Skeletal muscle satellite cell (primary cell): Measurements from ENCODE around the gene SMIM30.

ENCODE experiments used
- H3K27me3 ChIP-seq: 2 replicates; pipeline ENCODE4 v1.7.0; 2013; ENCODE audit warnings: low read length; ENCODE audit not compliant: control insufficient read depth, insufficient read depth
- H3K36me3 ChIP-seq: 2 replicates; pipeline ENCODE4 v1.7.0; 2013; ENCODE audit warnings: mild to moderate bottlenecking, control low read depth, low read length; ENCODE audit not compliant: insufficient read depth
- H3K4me1 ChIP-seq: 2 replicates; pipeline ENCODE4 v1.7.0; 2013; ENCODE audit warnings: low read length; ENCODE audit not compliant: control insufficient read depth, insufficient read depth
- H3K4me2 ChIP-seq: 2 replicates; pipeline ENCODE4 v1.7.0; 2013; ENCODE audit warnings: mild to moderate bottlenecking, low read length
- H3K4me3 ChIP-seq: 2 replicates; pipeline ENCODE4 v1.7.0; 2013; ENCODE audit warnings: low read length
- H3K9ac ChIP-seq: 2 replicates; pipeline ENCODE4 v1.7.0; 2013; ENCODE audit warnings: mild to moderate bottlenecking, low read depth, low read length, moderate library complexity
- H3K9me3 ChIP-seq: replicated peaks from 2 replicates; pipeline ENCODE4 v1.7.0; 2013; ENCODE audit warnings: mild to moderate bottlenecking, control low read depth, low read length

The SMIM30 gene

DNA sequence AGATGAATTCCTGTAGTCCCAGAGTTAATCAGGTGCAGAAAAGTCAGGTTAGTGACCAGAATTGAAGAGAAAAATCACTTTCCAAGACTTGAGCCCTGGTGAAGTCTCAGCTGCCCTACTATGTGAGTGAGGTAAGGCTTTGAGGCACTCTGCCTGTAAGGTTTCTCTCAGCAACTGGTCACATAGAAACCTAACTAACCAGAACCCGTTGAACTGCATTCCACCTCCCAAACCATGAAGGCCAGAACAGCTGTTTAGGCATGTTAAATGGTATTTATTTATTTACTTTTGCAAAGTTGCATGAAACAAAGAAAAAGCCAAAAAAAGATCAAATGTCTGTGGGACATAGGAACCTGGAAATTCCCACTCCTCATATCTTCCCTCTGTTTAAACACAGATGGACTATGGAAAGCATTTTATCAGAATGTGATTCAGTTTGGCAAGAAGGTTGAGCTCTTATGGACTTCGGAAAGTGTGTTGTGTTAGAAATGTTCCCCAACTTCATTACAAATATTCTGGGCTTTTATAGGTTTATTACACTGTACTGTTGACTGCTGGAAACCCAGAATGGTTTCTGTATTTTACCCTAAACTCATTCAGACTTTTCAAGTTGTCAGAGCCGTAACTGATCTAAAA lies 19.0 kb downstream of the SMIM30 start:
- Histone ChIP-seq H3K4me2 (peak overlapping the region; percentile 41), H3K9ac (peak overlapping the region; percentile 3), H3K4me3 (no peak overlapping the region)

DNA sequence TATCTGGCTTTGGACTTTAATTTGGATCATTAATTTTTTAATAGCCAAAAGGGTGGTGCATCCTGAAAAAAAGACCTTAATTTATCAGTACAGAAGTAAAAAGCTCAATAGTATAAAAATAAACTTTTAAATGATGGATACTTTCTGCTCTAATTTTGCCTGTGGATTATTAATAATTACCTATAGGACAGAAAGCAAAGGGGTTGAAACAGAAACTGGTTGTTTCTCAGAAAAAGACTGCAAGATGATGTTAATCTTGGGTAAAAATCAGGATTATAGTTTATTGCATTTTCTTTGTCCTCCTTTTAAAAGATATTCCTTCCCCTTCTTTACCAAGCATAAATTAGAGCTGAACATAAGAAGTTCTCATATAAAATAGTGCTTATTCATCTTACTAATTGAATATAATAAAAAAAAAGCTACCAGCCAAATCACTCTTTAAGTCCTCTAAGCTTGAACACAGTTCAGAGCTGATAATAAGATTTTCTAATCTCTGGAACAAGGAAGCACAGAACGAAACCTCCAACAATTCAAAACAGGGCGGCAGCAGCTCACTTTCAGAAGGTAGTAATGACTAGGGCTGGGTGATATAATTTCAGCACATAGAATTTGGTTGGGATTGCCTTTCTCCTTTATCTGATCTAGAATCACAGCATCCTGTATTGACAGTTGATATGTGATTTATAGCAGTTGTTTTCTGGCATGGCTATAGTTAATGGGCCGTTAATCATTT lies 23.7 kb downstream of the SMIM30 start:
- Histone ChIP-seq H3K4me1 (no peaks in the 10 kb centered on the region), H3K4me3 (no peak overlapping the region), H3K9me3 (no peaks in the 10 kb centered on the region), H3K9ac (no peak overlapping the region), H3K36me3 (no peaks in the 10 kb centered on the region), H3K4me2 (no peak overlapping the region), H3K27me3 (no peaks in the 10 kb centered on the region)

More for the DNA sequence above, 19.0 kb downstream of the SMIM30 start:
- Histone ChIP-seq H3K9me3 (no peaks in the 10 kb centered on the region), H3K27me3 (no peaks in the 10 kb centered on the region), H3K4me1 (no peaks in the 10 kb centered on the region), H3K36me3 (no peaks in the 10 kb centered on the region)

- Histone ChIP-seq H3K9me3 (no peaks in the 10 kb centered on the region), H3K4me2 (no peak overlapping the region), H3K4me3 (no peak overlapping the region), H3K27me3 (no peaks in the 10 kb centered on the region), H3K9ac (no peak overlapping the region), H3K36me3 (no peaks in the 10 kb centered on the region), H3K4me1 (no peaks in the 10 kb centered on the region)
Measured at GRCh38 chr7:113093561-113093960, 24.8 kb downstream of the SMIM30 start.

- no peak overlapping the region for H3K9ac ChIP-seq
- no peaks in the 10 kb centered on the region for H3K9me3 ChIP-seq
- H3K4me1 ChIP-seq: peaks cover 7% of the 10 kb centered on the region
- no peaks in the 10 kb centered on the region for H3K27me3 ChIP-seq
- H3K36me3 ChIP-seq: no peaks in the 10 kb centered on the region
- H3K4me3 ChIP-seq: no peak overlapping the region
- no peak overlapping the region for H3K4me2 ChIP-seq
Measured at GRCh38 chr7:113092762-113093161, 25.6 kb downstream of the SMIM30 start.

- no peaks in the 10 kb centered on the region for H3K36me3 ChIP-seq
- H3K4me3 ChIP-seq: peak overlapping the region; percentile 72
- no peaks in the 10 kb centered on the region for H3K9me3 ChIP-seq
- peaks cover 19% of the 10 kb centered on the region for H3K4me1 ChIP-seq
- peak overlapping the region; percentile 91 for H3K9ac ChIP-seq
- peak overlapping the region; percentile 93 for H3K4me2 ChIP-seq
- no peaks in the 10 kb centered on the region for H3K27me3 ChIP-seq
Measured at GRCh38 chr7:113087071-113087998, 31.0 kb downstream of the SMIM30 start.

- H3K9ac ChIP-seq: peak within 1 kb of the TSS; percentile 91
- H3K4me3 ChIP-seq: peak within 1 kb of the TSS; percentile 72
- peak within 1 kb of the TSS; percentile 93 for H3K4me2 ChIP-seq
- H3K27me3 ChIP-seq: no peaks in the 10 kb centered on the region
- no peaks in the 10 kb centered on the region for H3K36me3 ChIP-seq
- H3K9me3 ChIP-seq: no peaks in the 10 kb centered on the region
- peaks cover 19% of the 10 kb centered on the region for H3K4me1 ChIP-seq
Measured at GRCh38 chr7:113086431-113086888, 31.9 kb downstream of the SMIM30 start, which contains the start of gene GPR85. GPR85 (minus strand) TSS chr7:113086827; CDS start chr7:113084721, 2,106 bp downstream.

GRCh38 chr7:113085781-113086390 lies 32.5 kb downstream of the SMIM30 start:
- Histone ChIP-seq H3K4me1 (peaks cover 19% of the 10 kb centered on the region), H3K4me3 (peak overlapping the region; percentile 72), H3K9me3 (no peaks in the 10 kb centered on the region), H3K27me3 (no peaks in the 10 kb centered on the region), H3K4me2 (peak overlapping the region; percentile 93), H3K36me3 (no peaks in the 10 kb centered on the region), H3K9ac (peak overlapping the region; percentile 91)

DNA sequence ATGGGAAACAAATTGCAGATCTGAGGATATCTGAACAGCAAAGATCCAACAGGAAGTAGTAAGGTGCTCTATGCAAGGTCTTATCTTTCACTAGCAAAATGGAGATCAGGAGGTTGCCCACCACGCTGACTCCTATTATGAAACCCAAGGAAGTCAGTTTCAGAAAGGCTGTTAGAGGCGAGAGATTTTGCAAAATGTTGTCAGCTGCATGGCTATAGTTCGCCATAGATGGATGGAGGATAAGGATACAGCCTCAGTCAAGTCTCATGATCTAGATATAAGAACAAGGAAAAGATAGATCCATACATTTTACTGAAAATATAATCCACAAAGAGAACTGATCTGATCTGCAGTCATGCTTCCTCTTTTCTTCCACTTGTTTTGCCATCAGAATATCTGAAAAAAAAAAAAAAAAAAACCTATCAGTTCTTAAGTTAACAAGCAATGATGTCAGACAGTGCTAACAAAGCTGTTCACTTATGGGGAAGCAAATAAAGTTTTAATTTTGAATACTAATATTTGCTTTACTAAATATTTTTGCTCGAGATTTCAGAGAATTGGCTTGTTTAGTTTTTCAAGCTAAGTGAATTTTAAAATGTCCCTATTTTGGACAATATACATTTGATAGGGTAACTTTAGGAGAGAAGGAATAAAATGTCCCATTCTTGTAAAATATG lies 33.7 kb downstream of the SMIM30 start:
- H3K9me3 ChIP-seq: no peaks in the 10 kb centered on the region
- H3K27me3 ChIP-seq: no peaks in the 10 kb centered on the region
- H3K4me1 ChIP-seq: peaks cover 19% of the 10 kb centered on the region
- no peak overlapping the region for H3K4me2 ChIP-seq
- H3K4me3 ChIP-seq: no peak overlapping the region
- no peaks in the 10 kb centered on the region for H3K36me3 ChIP-seq
- H3K9ac ChIP-seq: no peak overlapping the region

DNA sequence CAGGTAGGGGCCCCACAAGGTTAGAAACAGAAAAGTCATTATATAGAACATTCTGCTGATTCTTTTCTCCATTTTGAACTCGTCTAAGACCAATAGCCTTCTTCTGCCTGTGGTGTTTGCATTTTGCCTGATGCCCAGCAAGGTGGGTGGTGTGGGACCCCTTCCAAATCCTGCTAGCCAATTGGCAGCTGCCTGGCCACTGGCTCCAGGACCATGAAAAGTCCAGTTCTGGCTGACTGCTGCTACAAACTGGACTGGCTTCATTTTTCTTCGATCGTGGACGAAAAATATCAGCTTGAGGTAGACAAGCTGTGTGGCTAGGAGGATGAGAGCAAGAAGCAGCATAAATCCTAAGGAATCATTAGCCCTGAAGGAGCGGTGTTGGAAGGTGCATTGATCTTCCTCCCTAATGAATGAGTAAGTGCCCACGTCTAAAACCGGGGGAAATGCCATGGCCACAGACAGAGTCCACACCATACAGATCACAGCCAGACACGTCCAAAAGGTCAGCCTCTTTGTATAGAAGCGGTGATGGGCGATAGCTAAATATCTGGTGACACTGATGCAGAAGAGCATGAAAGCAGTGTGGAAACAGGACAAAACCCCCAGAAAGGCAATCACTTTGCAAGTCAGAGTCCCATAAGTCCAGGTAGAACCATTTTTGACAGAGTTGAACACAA lies 34.4 kb downstream of the SMIM30 start:
- H3K36me3 ChIP-seq: no peaks in the 10 kb centered on the region

DNA sequence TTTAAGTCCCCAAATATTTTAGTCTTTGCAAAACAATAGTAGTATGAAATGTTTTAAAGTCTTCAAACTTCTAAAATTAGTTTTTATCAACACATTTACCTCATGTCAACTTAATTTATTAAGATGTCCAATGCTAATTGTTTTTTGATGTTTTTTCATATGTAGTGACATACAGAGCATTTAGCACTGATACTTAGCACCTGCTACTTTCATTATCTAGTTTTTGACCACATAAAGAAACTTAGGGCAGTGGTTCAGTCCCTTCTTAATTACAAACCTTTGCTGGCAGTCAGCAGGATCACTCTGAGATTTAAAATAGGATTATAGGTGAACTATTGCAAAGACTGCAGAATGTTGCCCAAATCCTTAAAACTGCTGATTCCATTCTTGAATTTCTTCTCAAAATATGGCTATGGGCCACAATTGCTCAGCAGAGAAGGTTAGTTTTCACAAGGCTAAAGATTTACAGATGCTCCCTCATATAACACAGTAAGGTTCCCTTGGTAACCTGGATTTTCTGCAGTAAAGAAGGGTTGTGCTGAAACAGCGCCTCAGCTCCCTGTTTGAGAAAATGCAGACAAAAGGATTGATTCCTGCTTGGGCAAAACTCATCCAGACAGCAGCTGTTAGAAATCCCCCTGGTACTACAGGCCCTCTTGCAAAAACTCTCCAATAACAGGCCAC lies 35.1 kb downstream of the SMIM30 start:
- no peaks in the 10 kb centered on the region for H3K36me3 ChIP-seq
- H3K9ac ChIP-seq: no peak overlapping the region
- no peaks in the 10 kb centered on the region for H3K27me3 ChIP-seq
- H3K4me3 ChIP-seq: no peak overlapping the region
- H3K4me2 ChIP-seq: no peak overlapping the region
- no peaks in the 10 kb centered on the region for H3K9me3 ChIP-seq
- peaks cover 17% of the 10 kb centered on the region for H3K4me1 ChIP-seq

More for the DNA sequence above, 34.4 kb downstream of the SMIM30 start:
- Histone ChIP-seq H3K9ac (no peak overlapping the region), H3K4me3 (no peak overlapping the region), H3K27me3 (no peaks in the 10 kb centered on the region), H3K9me3 (no peaks in the 10 kb centered on the region), H3K4me2 (no peak overlapping the region), H3K4me1 (peaks cover 19% of the 10 kb centered on the region)
